ENCODE measurements around the gene SMIM9. TPM values are rescaled to one million over a fixed set of nuclear protein-coding genes. Genes with fewer than 3 reads are reported as not detected.

SMIM9 gene
- total RNA-seq, 2 donors from 2014 or later: not detected

DNA sequence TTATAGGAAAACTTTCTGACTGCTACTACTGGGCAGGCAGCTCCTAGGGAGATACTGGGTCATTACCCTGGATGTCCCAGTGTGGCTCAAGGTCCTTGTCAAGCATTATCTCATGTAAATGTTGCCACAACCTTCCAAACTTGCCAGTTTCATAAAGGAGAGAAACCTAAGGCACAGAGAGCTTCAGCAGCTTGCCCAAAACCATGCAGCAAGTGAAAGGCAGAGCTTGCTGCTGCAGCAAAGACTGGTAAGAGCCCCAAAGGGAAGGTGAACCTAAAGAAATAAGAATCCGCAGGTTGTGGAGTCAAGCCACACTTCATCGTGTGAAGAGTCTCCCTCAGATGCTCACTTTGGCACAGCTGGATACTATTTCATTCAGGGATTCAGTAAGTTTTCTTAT, 31.5 kb downstream of the SMIM9 start:
- DNase-seq (ENCODE audit: low spot score): no peak
- Histone ChIP-seq H3K27ac (no peak overlapping the region), H3K4me3 (no peak overlapping the region), H3K4me1 (peaks cover 0 to 16% of the 10 kb centered on the region in 2 donors), H3K9me3 (no peaks in the 10 kb centered on the region), H3K36me3 (no peaks in the 10 kb centered on the region), H3K27me3 (no peaks in the 10 kb centered on the region)
- TF ChIP-seq, protein P1, sequence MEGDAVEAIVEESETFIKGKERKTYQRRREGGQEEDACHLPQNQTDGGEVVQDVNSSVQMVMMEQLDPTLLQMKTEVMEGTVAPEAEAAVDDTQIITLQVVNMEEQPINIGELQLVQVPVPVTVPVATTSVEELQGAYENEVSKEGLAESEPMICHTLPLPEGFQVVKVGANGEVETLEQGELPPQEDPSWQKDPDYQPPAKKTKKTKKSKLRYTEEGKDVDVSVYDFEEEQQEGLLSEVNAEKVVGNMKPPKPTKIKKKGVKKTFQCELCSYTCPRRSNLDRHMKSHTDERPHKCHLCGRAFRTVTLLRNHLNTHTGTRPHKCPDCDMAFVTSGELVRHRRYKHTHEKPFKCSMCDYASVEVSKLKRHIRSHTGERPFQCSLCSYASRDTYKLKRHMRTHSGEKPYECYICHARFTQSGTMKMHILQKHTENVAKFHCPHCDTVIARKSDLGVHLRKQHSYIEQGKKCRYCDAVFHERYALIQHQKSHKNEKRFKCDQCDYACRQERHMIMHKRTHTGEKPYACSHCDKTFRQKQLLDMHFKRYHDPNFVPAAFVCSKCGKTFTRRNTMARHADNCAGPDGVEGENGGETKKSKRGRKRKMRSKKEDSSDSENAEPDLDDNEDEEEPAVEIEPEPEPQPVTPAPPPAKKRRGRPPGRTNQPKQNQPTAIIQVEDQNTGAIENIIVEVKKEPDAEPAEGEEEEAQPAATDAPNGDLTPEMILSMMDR (IDR thresholded peaks at IDR 0.05): no peak

DNA sequence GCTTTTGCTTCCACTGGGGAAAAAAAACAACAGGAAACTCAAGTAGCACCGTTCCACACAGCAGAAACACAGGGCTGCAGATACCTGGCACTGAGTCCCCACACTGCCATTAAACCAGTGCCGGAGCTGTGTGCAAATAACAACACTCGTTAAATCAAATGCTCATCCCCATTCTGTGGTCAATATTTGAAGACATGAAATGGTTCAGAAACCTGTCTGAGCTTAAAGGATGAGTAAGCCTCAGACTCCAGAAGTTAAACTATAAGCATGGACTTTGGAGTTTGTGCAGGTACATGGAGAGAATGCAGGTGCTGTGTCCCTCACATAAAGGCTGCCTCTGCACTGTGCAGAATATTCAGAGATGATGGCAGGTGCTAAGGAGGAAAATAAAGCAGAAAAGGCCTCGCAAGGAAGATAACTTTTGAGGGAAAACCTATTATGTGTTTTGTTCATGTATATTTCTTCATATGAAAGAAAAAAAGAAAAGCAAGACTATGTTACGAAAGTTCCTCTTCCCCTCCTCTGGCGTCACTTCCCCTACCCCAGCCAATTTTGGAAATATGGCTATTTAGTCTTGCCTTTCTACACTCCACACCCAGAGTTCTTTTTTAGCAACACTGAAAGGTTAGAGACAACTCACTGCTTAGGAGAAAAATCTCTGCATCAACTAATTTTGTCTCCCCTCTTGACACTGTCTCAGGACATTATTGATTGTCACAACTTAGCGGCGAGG, 33.8 kb downstream of the SMIM9 start:
- Histone ChIP-seq H3K4me3 (no peak overlapping the region), H3K9me3 (no peaks in the 10 kb centered on the region), H3K27me3 (no peaks in the 10 kb centered on the region), H3K4me1 (peaks cover 0 to 16% of the 10 kb centered on the region in 2 donors), H3K36me3 (no peaks in the 10 kb centered on the region), H3K27ac (no peak overlapping the region)
- DNase-seq (ENCODE audit: low spot score): no peak
- TF ChIP-seq, protein P1 (IDR thresholded peaks at IDR 0.05): no peak

DNA sequence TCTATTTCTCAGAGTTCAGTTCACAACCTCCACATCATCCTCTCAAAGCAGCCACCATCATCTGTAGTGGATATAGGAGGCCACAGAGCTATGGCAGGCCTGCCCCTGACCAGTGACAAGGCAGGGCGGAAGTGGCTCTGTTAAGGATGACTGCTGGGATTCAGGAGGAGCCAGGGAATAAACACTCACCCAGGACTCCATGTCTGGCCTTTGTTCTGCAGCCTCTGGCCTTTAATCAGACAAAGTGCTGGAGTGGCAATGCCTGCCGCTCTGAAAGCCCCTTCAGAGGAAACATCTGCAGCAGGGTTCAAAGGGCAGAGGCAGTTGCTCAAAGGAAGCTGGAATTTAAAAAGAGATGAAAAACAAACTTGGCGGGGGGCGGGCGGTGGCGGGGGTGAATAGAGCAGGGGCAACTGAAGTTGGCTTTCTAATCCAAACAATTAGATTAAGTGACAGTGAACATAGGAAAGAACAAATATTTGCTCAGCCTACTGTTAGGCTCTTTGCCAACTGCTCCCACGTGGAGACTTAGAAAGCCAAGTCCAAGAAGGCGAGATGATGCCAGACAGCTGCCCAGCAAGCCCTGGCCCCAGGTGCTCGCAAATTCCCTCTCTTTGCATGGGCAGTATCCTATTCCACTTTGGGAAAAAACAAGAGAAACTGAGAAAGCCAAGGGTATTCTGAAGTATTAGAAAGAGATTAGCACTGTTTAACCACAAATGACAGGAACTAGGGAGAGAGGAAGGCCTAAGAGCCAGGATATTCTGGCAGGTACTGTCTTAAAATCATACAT, 34.7 kb downstream of the SMIM9 start:
- TF ChIP-seq, protein P1 (IDR thresholded peaks at IDR 0.05): no peak
- H3K4me1 ChIP-seq: peaks cover 0 to 14% of the 10 kb centered on the region in 2 donors
- H3K4me3 ChIP-seq: no peak overlapping the region
- no peaks in the 10 kb centered on the region for H3K36me3 ChIP-seq
- no peaks in the 10 kb centered on the region for H3K27me3 ChIP-seq
- no peak for DNase-seq (ENCODE audit: low spot score)
- no peaks in the 10 kb centered on the region for H3K9me3 ChIP-seq
- H3K27ac ChIP-seq: peak overlapping the region in 1 of 2 donors; percentile 35

DNA sequence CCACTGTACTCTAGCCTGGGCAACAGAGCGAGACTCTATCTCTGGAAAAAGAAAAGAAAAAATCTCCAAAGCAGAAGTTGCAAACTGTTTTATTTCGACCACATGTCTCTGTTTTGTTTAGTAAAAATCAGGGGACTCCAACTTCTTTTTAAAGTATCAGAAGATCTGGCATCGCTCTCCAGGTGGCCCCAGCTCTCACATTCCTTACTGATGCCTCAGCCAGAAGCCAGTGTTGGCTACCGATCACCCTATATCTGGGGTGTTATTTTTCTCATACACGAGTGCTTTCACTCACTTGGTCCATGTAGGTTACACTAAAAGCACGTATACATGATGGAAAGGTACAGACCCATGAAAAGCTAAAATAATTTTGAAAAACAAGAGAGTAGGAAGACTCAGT, 37.5 kb downstream of the SMIM9 start:
- Histone ChIP-seq H3K9me3 (no peaks in the 10 kb centered on the region), H3K27me3 (no peaks in the 10 kb centered on the region), H3K36me3 (no peaks in the 10 kb centered on the region), H3K27ac (no peak overlapping the region), H3K4me3 (no peak overlapping the region), H3K4me1 (peaks cover 0 to 8% of the 10 kb centered on the region in 2 donors)
- TF ChIP-seq, protein P1 (IDR thresholded peaks at IDR 0.05): no peak
- DNase-seq (ENCODE audit: low spot score): no peak

DNA sequence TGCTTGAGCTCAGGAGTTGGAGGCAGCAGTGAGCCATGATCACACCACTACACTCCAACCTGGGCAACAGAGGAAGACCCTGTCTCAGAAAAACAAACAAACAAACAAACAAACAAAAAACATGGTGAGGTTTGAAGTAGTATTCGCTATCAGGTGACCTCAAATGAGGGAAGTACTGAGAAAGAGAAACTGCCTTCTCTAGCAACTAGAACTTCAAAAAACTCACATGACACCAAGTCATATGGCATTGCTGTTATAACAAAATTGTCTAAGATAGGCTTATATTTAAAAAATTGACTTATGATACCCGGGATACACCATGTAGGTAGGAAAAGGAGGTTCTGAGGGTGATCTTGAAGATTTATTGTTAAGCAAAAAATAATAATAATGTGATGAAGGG, 39.4 kb downstream of the SMIM9 start:
- Histone ChIP-seq H3K4me1 (peaks cover 0 to 5% of the 10 kb centered on the region in 2 donors), H3K9me3 (no peaks in the 10 kb centered on the region), H3K4me3 (no peak overlapping the region), H3K27me3 (no peaks in the 10 kb centered on the region), H3K27ac (no peak overlapping the region), H3K36me3 (no peaks in the 10 kb centered on the region)
- no peak for DNase-seq (ENCODE audit: low spot score)
- TF ChIP-seq, protein P1 (IDR thresholded peaks at IDR 0.05): no peak

All from right atrium auricular region (tissue), 2 donors.